Uterus (tissue), 4 donors: Measurements from ENCODE around the gene CYSTM1. TPM values are rescaled to one million over a fixed set of nuclear protein-coding genes. Genes with fewer than 3 reads are reported as not detected.

Experiments
- DNase-seq, 2 donors: peaks; one replicate each; pipeline ENCODE4 v3.0.0-alpha.2; 2019 to 2020
- H3K27ac ChIP-seq, 2 donors: fragments of 200-600 bp; sonication (generic); 1 replicate in 1 of 2; 2 replicates in 1 of 2; pipeline ENCODE4 v1.5.1; 2016 to 2018
- H3K27me3 ChIP-seq, 2 donors: fragments of 200-600 bp; sonication (generic); one replicate each; pipeline ENCODE4 v1.5.1; 2018 to 2019; ENCODE audit warnings: control low read depth in 1 of 2
- H3K36me3 ChIP-seq, 2 donors: fragments of 200-600 bp; sonication (generic); one replicate each; pipeline ENCODE4 v1.5.1; 2019; ENCODE audit warnings: control low read depth in 1 of 2
- H3K4me1 ChIP-seq, 2 donors: fragments of 200-600 bp; sonication (generic); one replicate each; pipeline ENCODE4 v1.5.1; 2018 to 2019; ENCODE audit warnings: control low read depth in 1 of 2
- H3K4me3 ChIP-seq, 2 donors: fragments of 200-600 bp; sonication (generic); 1 replicate in 1 of 2; 2 replicates in 1 of 2; pipeline ENCODE4 v1.5.1; 2018 to 2019; ENCODE audit warnings: mild to moderate bottlenecking in 1 of 2
- H3K9me3 ChIP-seq, 2 donors: fragments of 200-600 bp; sonication (generic); one replicate each; pipeline ENCODE4 v1.5.1; 2019; ENCODE audit warnings: control low read depth in 1 of 2
- POLR2A ChIP-seq, 2 donors: fragments of 450-650 bp; IDR thresholded peaks; one replicate each; pipeline ENCODE4 v1.6.1; 2016; ENCODE audit warnings: antibody characterized with exemption in 2 of 2, mild to moderate bottlenecking in 1 of 2, moderate library complexity in 1 of 2
- intact Hi-C: fragments of 100-400 bp; cut with DNase I; formaldehyde crosslinking; loops from one replicate; pipeline ENCODE4 v1.15.1; 2023; ENCODE audit warnings: low total_unique reads
- total RNA-seq, 4 donors: library from RNA; depleted of rRNA in 3 of 4; stranded (reverse); fragments of >200 nt in 3 of 4; gene quantifications; one replicate each; pipeline versions ENCODE4 v1.1.0 to v1.2.4, GENCODE V29; 2014 to 2023
- TF ChIP-seq, protein P1 (sequence below), 4 experiments: fragments of 200-600 bp in 2 of 4; fragments of 450-650 bp in 2 of 4; sonication (generic) in 2 of 4; IDR thresholded peaks; one replicate each; pipeline ENCODE4 v1.5.1; 2016 to 2019; ENCODE audit warnings: antibody characterized with exemption in 4 of 4, mild to moderate bottlenecking in 2 of 4, moderate library complexity in 1 of 4
- donor health status: DM: yes; HTN: yes; CAD: no.

The CYSTM1 gene
- total RNA-seq, 4 donors from 2014 or later = 4.4 to 76.8 (median 45.3) TPM

DNA sequence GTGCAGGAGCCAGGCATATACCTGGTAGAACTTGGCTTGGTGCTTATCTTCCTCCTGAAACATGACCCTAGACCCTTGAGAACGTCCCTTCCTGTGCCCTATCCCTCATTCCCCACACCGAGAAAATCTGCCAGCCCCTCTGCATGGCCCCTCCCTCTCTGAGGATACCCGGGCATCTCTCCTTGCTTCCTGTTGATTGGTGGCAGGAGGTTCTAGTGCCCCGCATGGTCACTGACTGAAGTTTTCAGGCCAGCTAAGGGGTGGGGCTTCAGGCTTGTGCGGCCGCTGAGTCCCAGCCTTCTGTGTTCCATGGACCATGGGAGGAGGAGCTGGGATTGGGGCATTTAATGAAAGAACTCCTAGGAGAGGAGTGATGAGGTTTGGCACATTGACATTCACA lies 26.5 kb upstream of the CYSTM1 start:
- Histone ChIP-seq H3K27me3 (no peaks in the 10 kb centered on the region), H3K9me3 (no peaks in the 10 kb centered on the region), H3K27ac (no peak overlapping the region), H3K36me3 (no peaks in the 10 kb centered on the region), H3K4me3 (no peak overlapping the region), H3K4me1 (peaks cover 0 to 12% of the 10 kb centered on the region in 2 donors)
- no peak for DNase-seq
- intact Hi-C loops = no loop called here
- TF ChIP-seq, protein P1, sequence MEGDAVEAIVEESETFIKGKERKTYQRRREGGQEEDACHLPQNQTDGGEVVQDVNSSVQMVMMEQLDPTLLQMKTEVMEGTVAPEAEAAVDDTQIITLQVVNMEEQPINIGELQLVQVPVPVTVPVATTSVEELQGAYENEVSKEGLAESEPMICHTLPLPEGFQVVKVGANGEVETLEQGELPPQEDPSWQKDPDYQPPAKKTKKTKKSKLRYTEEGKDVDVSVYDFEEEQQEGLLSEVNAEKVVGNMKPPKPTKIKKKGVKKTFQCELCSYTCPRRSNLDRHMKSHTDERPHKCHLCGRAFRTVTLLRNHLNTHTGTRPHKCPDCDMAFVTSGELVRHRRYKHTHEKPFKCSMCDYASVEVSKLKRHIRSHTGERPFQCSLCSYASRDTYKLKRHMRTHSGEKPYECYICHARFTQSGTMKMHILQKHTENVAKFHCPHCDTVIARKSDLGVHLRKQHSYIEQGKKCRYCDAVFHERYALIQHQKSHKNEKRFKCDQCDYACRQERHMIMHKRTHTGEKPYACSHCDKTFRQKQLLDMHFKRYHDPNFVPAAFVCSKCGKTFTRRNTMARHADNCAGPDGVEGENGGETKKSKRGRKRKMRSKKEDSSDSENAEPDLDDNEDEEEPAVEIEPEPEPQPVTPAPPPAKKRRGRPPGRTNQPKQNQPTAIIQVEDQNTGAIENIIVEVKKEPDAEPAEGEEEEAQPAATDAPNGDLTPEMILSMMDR (IDR thresholded peaks at IDR 0.05) = no peak
- no peak for TF ChIP-seq POLR2A (IDR thresholded peaks at IDR 0.05)

DNA sequence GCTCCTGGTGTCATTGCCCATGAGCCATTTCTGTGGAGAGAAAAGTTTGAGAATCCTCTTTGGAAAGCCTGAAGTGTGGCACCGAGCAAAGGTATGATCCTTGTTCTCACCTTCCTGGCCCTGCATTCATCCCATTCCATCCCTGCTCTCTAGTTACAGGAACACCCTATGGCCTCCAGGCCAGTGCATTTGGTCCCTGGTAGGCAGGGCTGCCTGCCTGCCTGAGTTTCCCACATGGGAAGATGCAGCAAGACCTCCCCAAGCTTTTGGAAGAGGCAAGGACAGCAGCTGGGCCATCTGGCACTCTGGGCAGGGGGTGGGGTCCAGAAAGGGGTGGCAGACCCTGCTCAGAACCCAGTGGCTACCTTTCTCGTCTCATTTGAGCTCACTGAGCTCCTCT lies 24.8 kb upstream of the CYSTM1 start:
- Histone ChIP-seq H3K9me3 (no peaks in the 10 kb centered on the region), H3K27ac (no peak overlapping the region), H3K4me1 (peaks cover 0 to 9% of the 10 kb centered on the region in 2 donors), H3K4me3 (no peak overlapping the region), H3K27me3 (no peaks in the 10 kb centered on the region), H3K36me3 (no peaks in the 10 kb centered on the region)
- intact Hi-C loops = loop anchor here (5.0 to 10.0 kb wide), 2 partner anchors 78 to 365 kb away; no protein-coding TSS in a partner anchor
- no peak for DNase-seq
- TF ChIP-seq, protein P1 (IDR thresholded peaks at IDR 0.05) = no peak
- TF ChIP-seq POLR2A (IDR thresholded peaks at IDR 0.05) = no peak

DNA sequence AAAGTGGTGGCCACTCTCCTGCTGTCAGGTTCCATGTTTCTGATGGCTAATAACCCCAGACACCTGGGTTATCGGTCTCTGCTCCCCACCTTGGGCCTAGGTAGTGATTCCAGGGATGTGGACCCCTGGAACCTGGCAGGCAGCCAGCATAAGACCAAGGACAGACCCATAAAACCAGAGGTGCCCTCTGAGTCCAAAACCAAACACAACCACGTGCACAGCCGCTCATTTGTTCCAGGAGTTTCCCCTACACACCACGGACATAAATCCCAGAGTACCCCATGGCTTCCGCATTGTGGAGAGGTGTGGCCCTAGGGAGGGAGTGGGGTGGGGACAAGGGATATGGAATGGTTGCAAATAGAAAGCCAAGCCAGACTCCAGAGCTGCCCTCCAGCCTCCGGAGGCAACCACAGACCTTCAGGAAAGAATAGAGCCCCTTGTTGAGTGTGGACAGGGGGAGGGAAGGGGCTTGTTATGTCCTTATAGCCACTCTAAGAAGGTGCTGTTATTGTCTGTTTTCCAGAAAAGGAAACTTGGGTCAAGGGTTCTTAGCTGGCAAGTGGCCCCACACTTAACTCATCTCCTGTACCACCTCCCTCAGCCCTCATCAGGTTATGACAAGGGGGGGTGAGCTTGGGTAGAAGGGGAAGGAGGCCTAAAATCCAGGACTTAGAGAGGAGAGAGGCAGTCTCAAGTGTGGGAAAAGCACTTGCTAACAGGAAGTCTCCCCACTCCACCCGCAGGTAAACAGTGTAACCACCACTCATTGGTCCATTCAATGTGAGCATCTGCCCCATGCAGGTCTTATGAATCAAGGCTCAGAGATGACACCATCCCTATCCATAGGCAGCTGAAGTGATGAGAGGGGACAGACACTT lies 23.6 kb upstream of the CYSTM1 start:
- no peak for DNase-seq
- TF ChIP-seq, protein P1 (IDR thresholded peaks at IDR 0.05) = no peak
- H3K27me3 ChIP-seq = no peaks in the 10 kb centered on the region
- H3K4me3 ChIP-seq = no peak overlapping the region
- H3K4me1 ChIP-seq = peaks cover 0 to under 1% of the 10 kb centered on the region in 2 donors
- intact Hi-C loops = loop anchor here (5.0 to 10.0 kb wide), 2 partner anchors 79 to 367 kb away; no protein-coding TSS in a partner anchor
- H3K27ac ChIP-seq = no peak overlapping the region
- no peaks in the 10 kb centered on the region for H3K36me3 ChIP-seq
- H3K9me3 ChIP-seq = no peaks in the 10 kb centered on the region

DNA sequence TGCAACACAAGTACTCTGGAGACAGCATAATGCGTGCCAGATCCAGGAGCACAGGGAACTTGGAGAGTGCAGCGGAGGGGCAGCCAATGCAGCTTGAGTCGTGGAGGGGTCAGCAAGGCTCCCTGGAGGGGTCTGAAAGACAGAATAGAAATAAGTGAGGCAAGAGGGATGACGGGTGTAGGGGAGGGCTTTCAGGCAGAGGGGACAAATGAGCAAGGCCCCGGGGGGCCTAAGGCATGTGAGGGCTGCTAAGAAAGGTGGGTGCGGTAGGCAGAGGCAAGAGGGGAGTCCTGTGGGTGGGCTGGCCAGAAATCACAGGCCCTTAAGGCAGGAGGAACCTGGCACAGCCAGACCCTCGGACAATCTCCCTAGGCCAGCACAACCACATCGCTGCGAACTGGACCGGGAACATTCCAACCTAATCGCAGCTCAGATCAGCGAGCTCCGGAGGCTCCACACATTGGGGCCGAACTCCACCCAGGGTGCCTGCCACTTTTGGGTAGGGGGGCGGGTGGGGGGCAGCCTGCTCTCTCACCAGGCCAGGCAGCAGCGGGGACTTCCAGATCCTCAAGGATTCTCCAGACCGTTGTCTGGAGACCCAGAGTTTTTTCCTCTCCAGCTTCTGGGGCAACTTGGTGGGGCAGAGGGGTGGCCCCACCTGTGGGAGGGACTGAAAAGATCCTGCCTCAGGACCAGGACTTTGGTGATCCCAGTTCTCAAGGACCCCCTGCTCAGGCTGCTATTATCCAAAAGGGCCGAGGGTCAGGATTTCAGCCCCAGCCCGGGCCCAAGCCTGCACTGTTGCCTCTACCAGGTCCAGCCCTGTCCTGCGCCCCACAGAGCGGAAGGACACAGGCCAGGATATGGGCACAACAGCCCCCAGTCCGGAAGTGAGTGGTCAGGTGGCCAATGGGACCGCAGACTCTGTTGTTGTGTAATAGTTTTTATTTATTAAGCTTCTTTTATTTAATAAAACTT lies 22.7 kb upstream of the CYSTM1 start:
- H3K4me1 ChIP-seq = peaks cover 0 to under 1% of the 10 kb centered on the region in 2 donors
- TF ChIP-seq, protein P1 (IDR thresholded peaks at IDR 0.05) = no peak
- no peak for TF ChIP-seq POLR2A (IDR thresholded peaks at IDR 0.05)
- no peaks in the 10 kb centered on the region for H3K36me3 ChIP-seq
- H3K4me3 ChIP-seq = no peak overlapping the region
- no peaks in the 10 kb centered on the region for H3K27me3 ChIP-seq
- intact Hi-C loops = loop anchor here (5.0 to 10.0 kb wide), 2 partner anchors 80 to 368 kb away; no protein-coding TSS in a partner anchor
- no peak overlapping the region for H3K27ac ChIP-seq
- no peaks in the 10 kb centered on the region for H3K9me3 ChIP-seq
- DNase-seq = no peak
